ENCODE measurements around the gene RASA3. TPM values are rescaled to one million over a fixed set of nuclear protein-coding genes. Genes with fewer than 3 reads are reported as not detected.

RASA3 gene
- total and polyA plus RNA-seq, 2 of the 4 experiments (the other 2 are of a cell fraction): 21.0 to 31.4 TPM

- POLR2A ChIA-PET (ENCODE audit: unreplicated experiment): interaction anchor here (0.6 kb wide), 1 partner anchor 23 kb away, joined by 5 read pairs; no protein-coding TSS in a partner anchor
- peak overlapping the region; percentile 93 for H3K4ac ChIP-seq (ENCODE audit: low read depth, low read length)
Observed at GRCh38 chr13:114106991-114107685, 25.3 kb downstream of the RASA3 start.

More at GRCh38 chr13:114106991-114107685, 25.3 kb downstream of the RASA3 start:
- intact Hi-C loops (cut with micrococcal nuclease) (no loop called here), dilution Hi-C loops (cut with HindIII; ENCODE audit: low sequenced_read_pairs, unreplicated experiment) (no loop called here), in situ Hi-C loops (cut with MboI; ENCODE audit: low sequenced_read_pairs) (no loop called here)
- peak overlapping the region; percentile 81 for H3K23ac ChIP-seq (ENCODE audit: low read depth, low read length)
- H3K4me2 ChIP-seq (ENCODE audit: low read depth, low read length): peak overlapping the region; percentile 34
- peaks cover 13 to 64% of the 10 kb centered on the region in 2 experiments; a peak in 2 of 4 replicates for H3K79me1 ChIP-seq (ENCODE audit: low read depth in 1 of 2, low read length in 2 of 2)
- peak overlapping the region; percentile 70 for H2AK9ac ChIP-seq (replicated peaks; ENCODE audit: low read depth, low read length, poor library complexity)
- no peaks in the 10 kb centered on the region for H3K27me3 ChIP-seq (ENCODE audit: control insufficient read depth, insufficient read depth, low read length)
- peak overlapping the region; percentile 86 for H4K91ac ChIP-seq (ENCODE audit: insufficient read depth, low read depth, low read length)
- CTCF ChIA-PET: interaction anchor here (0.5 to 1.0 kb wide), 3 partner anchors 8 to 380 kb away, joined by 3 to 4 read pairs (median 3); no protein-coding TSS in a partner anchor
- peaks cover 51% of the 10 kb centered on the region for H3K4me1 ChIP-seq (ENCODE audit: control insufficient read depth, insufficient read depth, low read length)
- peak overlapping the region; percentile 74 for H2BK20ac ChIP-seq (ENCODE audit: low read depth, low read length)
- peak overlapping the region; percentile 70 for H3K18ac ChIP-seq (ENCODE audit: low read depth, low read length)
- peaks cover 74% of the 10 kb centered on the region for H4K20me1 ChIP-seq (ENCODE audit: insufficient read depth, low read length)
- peak overlapping the region; percentile 82 for H2BK5ac ChIP-seq (ENCODE audit: low read depth, low read length, poor library complexity, severe bottlenecking)
- H3K27ac ChIP-seq (ENCODE audit: insufficient read depth, low read length): peak overlapping the region; percentile 80
- DNase-seq (no peak), ATAC-seq (ENCODE audit: low read depth) (no peak)
- peak overlapping the region; percentile 6; the same call in 1 of the 2 replicates for H3K56ac ChIP-seq (ENCODE audit: extremely low read depth, insufficient read depth, low read length)
- H2AK5ac ChIP-seq (ENCODE audit: low read depth, low read length): peak overlapping the region; percentile 98
- H3K9ac ChIP-seq (ENCODE audit: low read depth, low read length): peak overlapping the region; percentile 44
- H2AFZ ChIP-seq (replicated peaks; ENCODE audit: low read length, poor library complexity): peak overlapping the region; percentile 5
- peak overlapping the region; percentile 53 for H3K14ac ChIP-seq (replicated peaks; ENCODE audit: low read depth, low read length)
- no peak overlapping the region for H3K4me3 ChIP-seq (ENCODE audit: insufficient read depth, low read depth, low read length)
- H3K9me1 ChIP-seq (ENCODE audit: insufficient read depth, low read length): peaks cover 30% of the 10 kb centered on the region
- H2BK15ac ChIP-seq (ENCODE audit: low read depth, low read length): peak overlapping the region; percentile 63; the same call in 1 of the 3 replicates
- 79% methylated on average over 18 of the region's 27 CpGs; no CpG with 5 or more reads in 1 of the 2 experiments for WGBS, 2 experiments (ENCODE audit: extremely low coverage in 2 of 2, insufficient read length in 1 of 2)
- BruUV-seq (replicated peaks): no TSS peak
- peak overlapping the region; percentile 46 to 65; a peak in 3 of 4 replicates for H4K8ac ChIP-seq (ENCODE audit: low read depth in 2 of 2, low read length in 2 of 2)
- H4K5ac ChIP-seq (ENCODE audit: low read depth, low read length): peak overlapping the region; percentile 67
- TF ChIP-seq RCOR1 (IDR thresholded peaks at IDR 0.05; ENCODE audit: insufficient replicate concordance, low read length): no peak
- no peak for TF ChIP-seq RFX5 (IDR thresholded peaks at IDR 0.05; ENCODE audit: low read depth, low read length)
- TF ChIP-seq ELK1 (IDR thresholded peaks at IDR 0.05; ENCODE audit: borderline replicate concordance, low read depth, low read length): no peak
- no peak for TF ChIP-seq CTCF (conservative IDR thresholded peaks at IDR 0.05; ENCODE audit: low read depth, low read length)
- TF ChIP-seq BHLHE40 (IDR thresholded peaks at IDR 0.05; ENCODE audit: low read depth, low read length): no peak
- TF ChIP-seq POLR2A (IDR thresholded peaks at IDR 0.05; ENCODE audit: low read depth, low read length): no peak
- TF ChIP-seq SMC3 (IDR thresholded peaks at IDR 0.05; ENCODE audit: low read depth, low read length): no peak
- no peak for TF ChIP-seq MAFK (IDR thresholded peaks at IDR 0.05; ENCODE audit: low read depth, low read length)
- TF ChIP-seq MXI1 (IDR thresholded peaks at IDR 0.05; ENCODE audit: borderline replicate concordance, low read depth, low read length): no peak
- TF ChIP-seq CEBPB (IDR thresholded peaks at IDR 0.05; ENCODE audit: low read depth, low read length): no peak
- no peak for TF ChIP-seq FOS (IDR thresholded peaks at IDR 0.05; ENCODE audit: low read depth, low read length)
- TF ChIP-seq USF2 (IDR thresholded peaks at IDR 0.05; ENCODE audit: low read depth, low read length): no peak
- TF ChIP-seq RAD21 (IDR thresholded peaks at IDR 0.05; ENCODE audit: low read length): no peak
- no peak for TF ChIP-seq MAZ (IDR thresholded peaks at IDR 0.05; ENCODE audit: borderline replicate concordance, low read depth, low read length)
- H3K9me3 ChIP-seq (ENCODE audit: control insufficient read depth, insufficient read depth, low read length): no peaks in the 10 kb centered on the region
- H3K36me3 ChIP-seq (ENCODE audit: control insufficient read depth, insufficient read depth, low read length): peaks cover 10% of the 10 kb centered on the region
- H2BK120ac ChIP-seq (ENCODE audit: low read depth, low read length): peak overlapping the region; percentile 78

All from IMR-90 (cell line).